Skeletal muscle tissue (tissue), 4 donors: ENCODE data around the gene SLC48A1. TPM values are rescaled to one million over a fixed set of nuclear protein-coding genes. Genes with fewer than 3 reads are reported as not detected.
"Not testable (repeated sequence)": the region's sequence is repeated elsewhere in the genome, so short reads cannot be mapped to it uniquely, and the experiment has no call there.

Source experiments
- H3K27ac ChIP-seq: one replicate; pipeline ENCODE4 v1.7.0; 2013; ENCODE audit warnings: mild to moderate bottlenecking, low read depth, low read length, inconsistent platforms
- H3K27me3 ChIP-seq, 3 donors: one replicate each; pipeline ENCODE4 v1.7.0; 2013; ENCODE audit warnings: low read length in 3 of 3; ENCODE audit not compliant: control insufficient read depth in 3 of 3, insufficient read depth in 3 of 3
- H3K36me3 ChIP-seq, 3 donors: one replicate each; pipeline ENCODE4 v1.7.0; 2013; ENCODE audit warnings: low read length in 3 of 3; ENCODE audit not compliant: control insufficient read depth in 3 of 3, insufficient read depth in 3 of 3
- H3K4me1 ChIP-seq, 3 donors: one replicate each; pipeline ENCODE4 v1.7.0; 2013; ENCODE audit warnings: low read length in 3 of 3, mild to moderate bottlenecking in 3 of 3; ENCODE audit not compliant: control insufficient read depth in 3 of 3, insufficient read depth in 3 of 3
- H3K4me3 ChIP-seq, 3 donors: one replicate each; pipeline ENCODE4 v1.7.0; 2013; ENCODE audit warnings: low read length in 3 of 3
- H3K9ac ChIP-seq, 3 donors: one replicate each; pipeline ENCODE4 v1.7.0; 2013; ENCODE audit warnings: low read length in 3 of 3, mild to moderate bottlenecking in 3 of 3, moderate library complexity in 2 of 3, low read depth in 1 of 3
- H3K9me3 ChIP-seq, 3 donors: one replicate each; pipeline ENCODE4 v1.7.0; 2013; ENCODE audit warnings: low read length in 3 of 3; ENCODE audit not compliant: control insufficient read depth in 3 of 3
- total RNA-seq: library from RNA; depleted of rRNA; stranded (reverse); fragments of >200 nt; gene quantifications from one replicate; pipeline ENCODE4 v1.2.3, GENCODE V29; 2014
- donor health status: Osteomylitis.

Gene SLC48A1
- total RNA-seq, 1 donor from 2014 or later = 7.8 TPM

DNA sequence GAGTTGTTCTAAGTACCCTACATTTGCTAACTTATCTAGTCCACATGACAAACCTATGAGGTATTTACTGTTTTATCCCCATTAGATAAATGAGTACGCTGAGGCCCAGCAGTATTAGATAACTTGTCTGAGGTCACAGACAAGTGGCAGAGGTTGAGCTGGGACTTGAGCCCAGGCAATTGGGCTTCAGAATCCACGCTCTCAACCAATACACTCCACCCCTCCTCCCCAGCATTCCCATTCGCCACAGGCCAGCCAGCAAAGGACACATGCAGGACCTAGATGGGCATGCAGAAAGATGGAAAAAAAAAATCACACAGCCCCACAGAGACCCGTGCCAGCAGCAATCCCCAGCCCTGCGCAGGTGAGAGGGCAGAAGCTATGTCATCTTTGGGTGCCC lies 34.3 kb downstream of the SLC48A1 start:
- Histone ChIP-seq H3K27me3 (no peaks in the 10 kb centered on the region), H3K4me3 (peak overlapping the region in 2 of 3 donors; percentile 29 to 43), H3K9ac (peak overlapping the region; percentile 8 to 76 (median 68)), H3K4me1 (peaks cover 90 to 96% (median 94%) of the 10 kb centered on the region in 3 donors), H3K36me3 (peaks cover 0 to 9% (median 4%) of the 10 kb centered on the region in 3 donors), H3K9me3 (no peaks in the 10 kb centered on the region), H3K27ac (peak overlapping the region; percentile 88)

DNA sequence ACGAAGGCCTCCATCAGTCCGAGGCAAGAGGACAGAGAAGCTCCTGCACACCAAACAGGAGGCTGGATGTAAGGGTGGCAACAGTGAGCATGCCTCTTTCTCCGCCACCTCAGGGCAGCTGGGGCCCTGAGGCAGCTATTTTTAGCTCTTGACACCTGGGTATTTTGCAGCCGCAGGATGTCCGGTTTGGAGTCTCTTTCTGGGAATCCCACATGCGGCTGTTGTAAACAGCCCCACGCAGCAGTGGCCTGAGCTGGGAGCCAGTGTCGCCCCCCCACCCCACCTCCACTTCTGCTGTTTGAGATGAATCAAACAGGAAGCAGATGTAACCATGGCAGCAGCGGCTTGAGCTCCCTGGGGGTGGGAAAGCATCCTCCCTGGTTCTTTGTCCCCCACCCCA lies 35.0 kb downstream of the SLC48A1 start:
- peaks cover 0 to 9% (median 4%) of the 10 kb centered on the region in 3 donors for H3K36me3 ChIP-seq
- peak overlapping the region; percentile 43 to 49 (median 45) for H3K4me3 ChIP-seq
- H3K27ac ChIP-seq = peak overlapping the region; percentile 88
- H3K9me3 ChIP-seq = no peaks in the 10 kb centered on the region
- H3K9ac ChIP-seq = peak overlapping the region; percentile 8 to 76 (median 68)
- no peaks in the 10 kb centered on the region for H3K27me3 ChIP-seq
- H3K4me1 ChIP-seq = peaks cover 88 to 94% (median 93%) of the 10 kb centered on the region in 3 donors

DNA sequence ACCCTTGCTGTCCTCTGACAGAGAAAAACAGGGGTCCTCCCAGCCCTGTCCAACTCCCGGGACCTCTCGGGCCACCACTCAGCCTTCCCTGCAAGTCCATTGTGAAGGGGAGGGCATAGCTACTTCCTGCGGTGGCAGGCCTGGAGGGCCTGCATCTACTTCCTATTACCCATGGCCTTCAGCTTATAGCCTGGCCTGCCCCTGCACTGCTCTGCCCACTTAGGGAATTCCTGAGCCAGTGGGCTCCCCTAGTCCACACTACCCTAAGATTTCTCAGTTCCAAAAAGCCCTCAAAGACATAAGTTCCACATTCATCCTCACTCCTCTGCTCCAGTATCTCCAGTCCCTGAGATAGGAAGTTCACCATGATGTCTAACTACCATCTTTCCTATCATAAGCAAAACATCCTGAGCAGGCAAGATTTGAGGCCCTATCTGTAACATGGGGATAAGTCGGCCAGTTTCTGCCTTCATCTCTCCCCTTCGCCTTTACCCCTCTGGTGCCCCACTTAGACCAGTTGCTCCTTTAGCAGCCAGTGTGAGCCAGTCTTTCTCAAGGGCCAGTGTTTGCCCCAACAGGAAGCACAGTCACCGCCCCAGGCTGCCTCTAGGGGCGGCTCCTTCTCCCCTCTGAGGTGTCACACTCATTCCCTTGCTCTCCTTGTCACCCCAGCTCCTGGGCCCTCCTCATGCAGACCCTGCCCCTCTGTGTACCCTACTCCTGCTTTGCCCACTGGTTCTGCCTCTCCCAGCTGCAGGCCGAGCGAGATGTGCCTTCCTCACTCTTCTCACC lies 35.7 kb downstream of the SLC48A1 start:
- Histone ChIP-seq H3K4me1 (peaks cover 88 to 94% (median 93%) of the 10 kb centered on the region in 3 donors), H3K9ac (peak overlapping the region; percentile 8 to 76 (median 68)), H3K4me3 (peak overlapping the region in 1 of 3 donors; percentile 49)

DNA sequence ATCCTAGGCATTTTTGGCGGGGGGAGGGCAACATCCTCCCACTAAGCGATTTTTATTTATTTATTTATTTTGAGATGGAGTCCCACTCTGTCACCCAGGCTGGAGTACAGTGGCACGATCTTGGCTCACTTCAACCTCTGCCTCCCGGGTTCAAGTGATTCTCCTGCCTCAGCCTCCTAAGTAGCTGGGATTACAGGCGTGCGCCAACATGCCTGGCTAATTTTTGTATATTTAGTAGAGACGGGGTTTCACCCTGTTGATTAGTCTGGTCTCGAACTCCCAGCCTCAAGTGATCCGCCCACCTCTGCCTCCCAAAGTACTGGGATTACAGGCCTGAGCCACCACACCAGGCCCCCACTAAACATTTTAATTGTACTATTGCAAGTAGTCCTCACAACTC lies 36.5 kb downstream of the SLC48A1 start:
- not testable (repeated sequence) for H3K36me3 ChIP-seq, H3K27me3 ChIP-seq, H3K9me3 ChIP-seq, H3K4me3 ChIP-seq, H3K27ac ChIP-seq
- peaks cover 88 to 94% (median 93%) of the 10 kb centered on the region in 3 donors for H3K4me1 ChIP-seq
- peak overlapping the region in 1 of 3 donors; percentile 54 for H3K9ac ChIP-seq

More for the DNA sequence above, 35.7 kb downstream of the SLC48A1 start:
- H3K36me3 ChIP-seq = peaks cover 0 to 4% (median 0%) of the 10 kb centered on the region in 3 donors
- H3K27me3 ChIP-seq = no peaks in the 10 kb centered on the region
- H3K27ac ChIP-seq = peak overlapping the region; percentile 88
- H3K9me3 ChIP-seq = no peaks in the 10 kb centered on the region

DNA sequence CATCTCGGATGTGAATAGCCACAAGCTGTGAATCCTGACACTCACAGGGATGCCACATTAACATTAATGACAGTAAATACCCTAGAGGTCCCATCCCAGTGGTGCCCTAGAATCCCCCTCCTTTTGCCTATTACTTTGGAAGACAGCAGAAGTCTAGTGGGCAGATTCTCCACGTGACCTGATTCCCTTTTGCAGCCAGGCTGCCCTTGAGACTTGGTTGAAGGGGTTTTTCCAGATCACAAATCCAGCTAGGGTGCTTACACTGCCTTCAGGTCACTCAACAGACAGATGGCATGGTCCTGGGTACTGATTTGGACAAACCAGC lies 38.0 kb downstream of the SLC48A1 start:
- peak overlapping the region in 2 of 3 donors; percentile 18 to 54 for H3K9ac ChIP-seq
- no peaks in the 10 kb centered on the region for H3K9me3 ChIP-seq
- peaks cover 85 to 90% (median 87%) of the 10 kb centered on the region in 3 donors for H3K4me1 ChIP-seq

DNA sequence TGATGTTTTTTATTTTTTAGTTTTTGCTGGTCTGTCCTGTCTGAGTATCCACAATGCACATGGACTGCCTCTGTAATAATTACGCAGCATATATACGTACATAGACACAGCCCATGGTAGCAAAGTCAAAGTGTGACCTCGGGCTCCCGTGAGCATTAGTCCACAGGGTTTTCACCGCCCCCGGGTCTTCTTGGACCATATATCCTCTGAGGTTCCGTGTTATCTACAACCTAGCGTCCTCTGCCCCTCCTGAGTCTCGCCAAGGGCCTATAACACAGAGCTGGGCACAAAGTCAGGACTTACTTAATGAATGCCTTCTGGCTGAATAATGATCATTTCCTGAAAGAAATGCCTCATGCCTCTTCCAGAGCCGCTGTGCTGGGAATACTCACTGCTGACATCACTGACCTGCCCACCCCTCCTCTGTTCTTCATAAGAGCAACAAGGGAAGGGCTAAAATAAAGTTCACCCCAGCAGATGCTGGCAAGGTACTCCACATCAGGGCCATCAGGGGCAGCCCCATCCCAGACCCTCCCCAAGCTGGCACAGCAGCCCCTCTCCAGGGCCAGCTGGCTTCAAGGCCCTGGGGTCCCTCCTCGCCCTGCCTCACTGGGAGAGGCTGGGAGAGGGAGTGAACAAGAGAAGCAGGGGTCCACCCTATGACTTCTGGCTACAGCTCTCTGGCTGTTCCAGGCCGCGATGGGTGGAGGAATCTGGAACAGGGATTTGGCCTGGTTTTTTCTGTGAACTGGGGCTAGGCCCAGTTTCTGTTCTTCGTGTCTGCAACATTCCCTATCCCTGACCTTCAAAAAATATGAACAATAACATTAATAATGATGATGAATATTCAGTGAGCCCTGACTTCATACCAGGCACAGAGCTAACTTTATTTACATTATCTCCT lies 38.8 kb downstream of the SLC48A1 start:
- Histone ChIP-seq H3K4me1 (peaks cover 85 to 90% (median 85%) of the 10 kb centered on the region in 3 donors), H3K9ac (peak overlapping the region; percentile 81 to 91 (median 86))

More for the DNA sequence above, 38.0 kb downstream of the SLC48A1 start:
- peak overlapping the region; percentile 92 for H3K27ac ChIP-seq
- H3K36me3 ChIP-seq = peaks cover 0 to 4% (median 2%) of the 10 kb centered on the region in 3 donors
- H3K4me3 ChIP-seq = peak overlapping the region in 2 of 3 donors; percentile 1 to 22
- H3K27me3 ChIP-seq = no peaks in the 10 kb centered on the region

DNA sequence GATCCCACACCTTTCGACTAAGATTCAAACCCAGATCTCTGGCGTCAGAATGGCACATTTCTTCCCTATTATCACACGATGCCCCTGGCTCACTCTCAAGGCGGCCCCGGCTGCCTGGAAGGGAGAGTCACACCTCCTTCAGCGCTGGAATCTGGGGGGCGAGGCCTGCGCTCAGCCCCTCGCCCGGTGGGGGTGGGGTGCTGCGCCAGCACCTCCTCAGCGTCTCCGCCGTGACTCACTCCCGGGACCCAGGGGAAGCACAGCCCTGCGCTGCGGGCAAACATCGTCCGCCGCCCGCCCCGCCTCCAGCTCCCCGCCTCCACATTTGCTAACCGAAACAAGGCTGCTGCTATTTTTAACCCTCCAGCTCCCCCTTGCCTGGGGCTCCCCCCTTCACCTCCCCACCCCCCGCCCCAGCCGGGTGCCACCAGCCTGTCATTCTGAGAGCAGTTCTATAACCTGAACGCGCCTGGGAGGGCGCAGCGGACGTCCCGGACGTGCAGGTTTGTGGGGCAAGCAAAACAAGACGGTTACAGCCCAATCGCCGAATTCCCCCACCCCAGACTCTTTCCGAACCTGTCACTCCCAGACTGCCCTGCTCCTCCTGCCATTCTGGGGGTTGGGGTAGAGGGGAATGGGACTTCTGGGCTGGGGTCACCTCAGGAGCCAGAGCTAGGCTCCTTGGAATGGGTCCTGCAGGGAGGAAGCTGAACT lies 39.9 kb downstream of the SLC48A1 start:
- Histone ChIP-seq H3K9me3 (no peaks in the 10 kb centered on the region), H3K4me1 (peaks cover 85 to 90% (median 86%) of the 10 kb centered on the region in 3 donors), H3K27ac (peak overlapping the region; percentile 92), H3K27me3 (no peaks in the 10 kb centered on the region), H3K9ac (peak overlapping the region; percentile 86 to 91 (median 86)), H3K36me3 (peaks cover 0 to 4% (median 0%) of the 10 kb centered on the region in 3 donors), H3K4me3 (peak overlapping the region; percentile 68 to 81 (median 80))

More for the DNA sequence above, 38.8 kb downstream of the SLC48A1 start:
- Histone ChIP-seq H3K36me3 (peaks cover 0 to 4% (median 0%) of the 10 kb centered on the region in 3 donors), H3K27ac (peak overlapping the region; percentile 92), H3K9me3 (no peaks in the 10 kb centered on the region), H3K4me3 (peak overlapping the region; percentile 68 to 81 (median 80)), H3K27me3 (no peaks in the 10 kb centered on the region)

DNA sequence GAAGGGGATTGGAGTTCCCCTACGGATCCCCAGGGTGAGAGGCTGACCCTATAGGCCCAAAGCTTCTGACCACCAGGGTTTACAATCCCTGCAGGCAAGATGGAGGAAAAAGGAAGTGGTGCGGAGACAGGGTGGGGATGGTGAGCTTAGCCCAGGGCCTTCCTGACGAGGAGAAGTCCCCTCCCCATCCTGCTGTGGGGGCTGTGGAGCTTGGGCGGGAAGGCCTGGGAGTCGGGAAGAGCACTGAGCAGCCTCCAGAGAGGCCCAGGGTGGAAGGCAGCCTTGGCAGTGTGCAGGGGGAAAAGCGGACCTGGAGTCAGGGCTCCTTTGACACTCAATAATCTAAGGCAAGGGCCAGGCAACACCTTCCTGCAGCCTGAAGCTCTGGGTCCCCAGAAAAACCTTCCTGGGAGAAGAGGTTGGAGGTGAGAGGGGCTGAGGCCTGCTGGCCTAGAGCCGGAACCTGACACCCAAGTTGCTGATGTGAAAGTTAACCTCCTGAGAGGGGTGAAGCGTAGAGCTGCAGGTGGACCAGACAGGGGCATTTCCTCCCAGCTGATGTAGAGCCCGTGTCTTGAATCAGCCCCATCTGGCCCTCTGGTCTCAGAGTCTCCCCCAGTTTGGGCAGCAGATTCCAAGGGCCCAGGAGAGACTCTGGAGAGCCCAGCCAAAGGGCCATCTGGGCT lies 40.6 kb downstream of the SLC48A1 start:
- Histone ChIP-seq H3K9me3 (no peaks in the 10 kb centered on the region), H3K27me3 (no peaks in the 10 kb centered on the region), H3K4me3 (peak overlapping the region; percentile 63 to 70 (median 67)), H3K36me3 (peaks cover 0 to 4% (median 4%) of the 10 kb centered on the region in 3 donors), H3K27ac (peak overlapping the region; percentile 92), H3K4me1 (peaks cover 85 to 90% (median 86%) of the 10 kb centered on the region in 3 donors), H3K9ac (peak overlapping the region; percentile 73 to 87 (median 86))
